Left ventricle myocardium inferior (tissue), 1 donor: ENCODE measurements around the gene PPP1R12B. TPM values are rescaled to one million over a fixed set of nuclear protein-coding genes. Genes with fewer than 3 reads are reported as not detected.

Source experiments
- DNase-seq: peaks from one replicate; pipeline ENCODE4 v3.0.0-alpha.2; 2020
- H3K27ac ChIP-seq: fragments of 200-600 bp; replicated peaks from 2 replicates; pipeline ENCODE4 v1.8.0; 2021
- H3K27me3 ChIP-seq: fragments of 200-600 bp; 2 replicates; pipeline ENCODE4 v1.8.0; 2021; ENCODE audit warnings: low read depth
- H3K36me3 ChIP-seq: fragments of 200-600 bp; 2 replicates; pipeline ENCODE4 v1.8.0; 2021
- H3K4me1 ChIP-seq: fragments of 200-600 bp; 2 replicates; pipeline ENCODE4 v1.8.0; 2021
- H3K4me3 ChIP-seq: fragments of 200-600 bp; 2 replicates; pipeline ENCODE4 v1.8.0; 2021; ENCODE audit warnings: mild to moderate bottlenecking, moderate library complexity
- H3K9me3 ChIP-seq: fragments of 200-600 bp; replicated peaks from 2 replicates; pipeline ENCODE4 v1.8.0; 2021
- CTCF ChIP-seq: fragments of 200-600 bp; IDR thresholded peaks from 2 replicates; pipeline ENCODE4 v1.8.0; 2021; ENCODE audit warnings: antibody characterized with exemption, mild to moderate bottlenecking, borderline replicate concordance
- intact Hi-C: fragments of 100-400 bp; cut with micrococcal nuclease; formaldehyde crosslinking; loops from one replicate; pipeline ENCODE4 v1.11.0; 2022
- total RNA-seq: library from RNA; stranded (reverse); fragmentation: NEBNext Ultra II Directional; extraction: Animal tissue kit (Norgen Biotek cat#: 25700); gene quantifications from one replicate; pipeline ENCODE4 v1.2.1, GENCODE V29; 2021
- donor health status: DM: no; HTN: yes; CAD: no; lungs with severe emphysema.

PPP1R12B gene
- total RNA-seq, 1 donor from 2014 or later: 706 TPM

- H3K4me1 ChIP-seq: peaks cover 100% of the 10 kb centered on the region
- H3K27ac ChIP-seq: peak overlapping the region; percentile 32
- peaks cover 82% of the 10 kb centered on the region for H3K36me3 ChIP-seq
- TF ChIP-seq CTCF: no peak
- intact Hi-C loops: no loop called here
- no peak for DNase-seq
- no peaks in the 10 kb centered on the region for H3K27me3 ChIP-seq
- no peaks in the 10 kb centered on the region for H3K9me3 ChIP-seq
- no peak overlapping the region for H3K4me3 ChIP-seq
These were observed 217.5 kb downstream of the PPP1R12B start for GRCh38 chr1:202565890-202566602.

GRCh38 chr1:202567738-202568137 is 219.2 kb downstream of the PPP1R12B start:
- intact Hi-C loops: no loop called here
- peaks cover 100% of the 10 kb centered on the region for H3K4me1 ChIP-seq
- DNase-seq: no peak
- H3K9me3 ChIP-seq: no peaks in the 10 kb centered on the region
- peak overlapping the region; percentile 32 for H3K27ac ChIP-seq
- H3K36me3 ChIP-seq: peaks cover 89% of the 10 kb centered on the region
- TF ChIP-seq CTCF: no peak
- H3K27me3 ChIP-seq: no peaks in the 10 kb centered on the region
- H3K4me3 ChIP-seq: no peak overlapping the region

- Histone ChIP-seq H3K4me1 (peaks cover 100% of the 10 kb centered on the region), H3K36me3 (peaks cover 89% of the 10 kb centered on the region), H3K27me3 (no peaks in the 10 kb centered on the region), H3K9me3 (no peaks in the 10 kb centered on the region), H3K27ac (peak overlapping the region; percentile 28), H3K4me3 (no peak overlapping the region)
- intact Hi-C loops: no loop called here
- TF ChIP-seq CTCF: no peak
- DNase-seq: no peak
These were observed 219.9 kb downstream of the PPP1R12B start for GRCh38 chr1:202568410-202568809.

GRCh38 chr1:202568826-202569225 is 220.3 kb downstream of the PPP1R12B start:
- no peaks in the 10 kb centered on the region for H3K9me3 ChIP-seq
- H3K4me3 ChIP-seq: no peak overlapping the region
- H3K36me3 ChIP-seq: peaks cover 89% of the 10 kb centered on the region
- TF ChIP-seq CTCF: no peak
- peaks cover 100% of the 10 kb centered on the region for H3K4me1 ChIP-seq
- intact Hi-C loops: no loop called here
- DNase-seq: no peak
- H3K27me3 ChIP-seq: no peaks in the 10 kb centered on the region
- H3K27ac ChIP-seq: peak overlapping the region; percentile 28

- Histone ChIP-seq H3K36me3 (peaks cover 85% of the 10 kb centered on the region), H3K27me3 (no peaks in the 10 kb centered on the region), H3K27ac (peak overlapping the region; percentile 28), H3K4me3 (no peak overlapping the region), H3K4me1 (peaks cover 100% of the 10 kb centered on the region), H3K9me3 (no peaks in the 10 kb centered on the region)
- no peak for DNase-seq
- TF ChIP-seq CTCF: no peak
- intact Hi-C loops: no loop called here
These were observed 221.2 kb downstream of the PPP1R12B start for GRCh38 chr1:202569393-202570322.
